ENCODE data around the gene MLH3. TPM values are rescaled to one million over a fixed set of nuclear protein-coding genes. Genes with fewer than 3 reads are reported as not detected.
A peak's percentile ranks its signal among the peaks of the same experiment; 100 is the strongest.

The MLH3 gene
- total and polyA plus RNA-seq, 2 of the 13 experiments (the other 11 are each of a cell fraction or from before 2014, with no cell fraction given): 14.4 to 24.8 TPM

GRCh38 chr14:75022655-75023054 lies 28.6 kb downstream of the MLH3 start:
- Histone ChIP-seq H3K9me3 (ENCODE audit: low read length) (no peaks in the 10 kb centered on the region), H3K4me2 (ENCODE audit: low read depth, low read length) (no peak overlapping the region), H3K79me2 (ENCODE audit: insufficient read depth, low read length) (no peaks in the 10 kb centered on the region), H2AFZ (ENCODE audit: low read length) (no peak overlapping the region), H3K27me3 (ENCODE audit: control insufficient read depth in 1 of 2, insufficient read depth in 2 of 2, low read length in 2 of 2) (no peaks in the 10 kb centered on the region; a peak in 1 of 5 replicates), H3K36me3 (replicated peaks in 1 of 2; ENCODE audit: control insufficient read depth in 1 of 2, insufficient read depth in 2 of 2, low read length in 2 of 2) (peaks cover 8 to 51% of the 10 kb centered on the region in 2 experiments), H3K9ac (ENCODE audit: insufficient read depth, low read depth, low read length) (no peak overlapping the region), H3K4me1 (ENCODE audit: insufficient read depth, low read length) (no peaks in the 10 kb centered on the region), H3K4me3 (replicated peaks in 1 of 3; ENCODE audit: insufficient read depth in 1 of 3, low read depth in 2 of 3, low read length in 3 of 3) (no peak overlapping the region), H4K20me1 (ENCODE audit: insufficient read depth, low read length) (no peaks in the 10 kb centered on the region), H3K27ac (ENCODE audit: extremely low read length, insufficient read depth, low read length) (no peak overlapping the region)
- DNase-seq (ENCODE audit: low spot score) (peak; percentile 40), ATAC-seq (peak; percentile 90), FAIRE-seq (peak; percentile 75)
- BruUV-seq (replicated peaks): no TSS peak
- CTCF ChIA-PET (ENCODE audit: low intra/inter-chr PET ratio, low total read pairs): no interaction called here
- intact Hi-C loops (cut with micrococcal nuclease; ENCODE audit: unreplicated experiment): loop anchor here (1.0 to 2.0 kb wide), 2 partner anchors 76 to 108 kb away; no protein-coding TSS in a partner anchor
- POLR2A ChIA-PET: interaction anchor here (1.3 to 1.9 kb wide), 2 partner anchors 47 to 71 kb away, joined by 4 to 5 read pairs; partner anchors contain the start of gene ZC2HC1C
- WGBS (ENCODE audit: low lambda C conversion rate): 89% methylated on average over 8 of the region's 8 CpGs
- in situ Hi-C loops (cut with HindIII; ENCODE audit: extremely low pct_ligation_motif_present, low pct_unique_long_range_greater_than_20kb): no loop called here
- no peak for TF ChIP-seq ZNF343 (CRISPR knock-in tag; IDR thresholded peaks at IDR 0.05)
- no peak for TF ChIP-seq THAP7 (CRISPR knock-in tag; IDR thresholded peaks at IDR 0.05)
- no peak for TF ChIP-seq ZNF749 (CRISPR knock-in tag; IDR thresholded peaks at IDR 0.05; ENCODE audit: borderline replicate concordance)
- TF ChIP-seq MLXIP (CRISPR knock-in tag; IDR thresholded peaks at IDR 0.05; ENCODE audit: borderline replicate concordance): no peak
- no peak for TF ChIP-seq PRDM15 (CRISPR knock-in tag; IDR thresholded peaks at IDR 0.05)
- no peak for TF ChIP-seq ATF7 (IDR thresholded peaks at IDR 0.05)
- no peak for TF ChIP-seq ATF7 (CRISPR knock-in tag; IDR thresholded peaks at IDR 0.05)
- peak; percentile 27; the same call in 1 of the 2 replicates for TF ChIP-seq HOMEZ (CRISPR knock-in tag; IDR thresholded peaks at IDR 0.05; ENCODE audit: low read depth)
- TF ChIP-seq ZNF574 (CRISPR knock-in tag; IDR thresholded peaks at IDR 0.05): peak; percentile 81
- TF ChIP-seq ELF3 (CRISPR knock-in tag; IDR thresholded peaks at IDR 0.05): no peak
- peak; percentile 18; the same call in 1 of the 2 replicates for TF ChIP-seq SMC3 (IDR thresholded peaks at IDR 0.05; ENCODE audit: low read length)
- TF ChIP-seq RAD21 (CRISPR knock-in tag; IDR thresholded peaks at IDR 0.05): 0 out of 2 replicates have a peak, but pooled peaks have one; percentile 35

All from HepG2 (cell line).